HG03196 (cell line): ENCODE data around the gene SUMF2.
"Not testable (repeated sequence)": the region's sequence is repeated elsewhere in the genome, so short reads cannot be mapped to it uniquely, and the experiment has no call there.

Experiments
- ATAC-seq: cut with Tn5 transposase; IDR thresholded peaks from one replicate; pipeline ENCODE4 v1.9.1; 2021; ENCODE audit not compliant: unreplicated experiment

The SUMF2 gene

GRCh38 chr7:56105508-56105907 lies 41.4 kb downstream of the SUMF2 start:
- no peak for ATAC-seq

- ATAC-seq, result peak; percentile 100
These were observed 42.3 kb downstream of the SUMF2 start, which contains the start of gene CHCHD2 for GRCh38 chr7:56106108-56107073. Gene CHCHD2 (minus strand): TSS chr7:56106476. CDS start chr7:56106413, 63 bp downstream.

- ATAC-seq, result no peak
These were observed 43.8 kb downstream of the SUMF2 start for GRCh38 chr7:56107954-56108258.

- no peak for ATAC-seq
These were observed 46.5 kb downstream of the SUMF2 start for GRCh38 chr7:56110611-56111010.

- not testable (repeated sequence) for ATAC-seq
These were observed 48.2 kb downstream of the SUMF2 start for GRCh38 chr7:56112244-56112643.

GRCh38 chr7:56115852-56116538 lies 51.9 kb downstream of the SUMF2 start, which contains the start of gene NUPR2:
Gene NUPR2 (minus strand): TSS chr7:56116417. CDS start chr7:56116314, 103 bp downstream.
- ATAC-seq, result no peak

- no peak for ATAC-seq
These were observed 57.4 kb downstream of the SUMF2 start for GRCh38 chr7:56121440-56121839.

GRCh38 chr7:56124981-56125380 lies 60.9 kb downstream of the SUMF2 start:
- ATAC-seq, result no peak

GRCh38 chr7:56125831-56126230 lies 61.7 kb downstream of the SUMF2 start:
- no peak for ATAC-seq

- ATAC-seq, result no peak
These were observed 63.3 kb downstream of the SUMF2 start for GRCh38 chr7:56127241-56127975.
